Lung (tissue), 12 donors: ENCODE data around the gene RPL36A. TPM values are rescaled to one million over a fixed set of nuclear protein-coding genes. Genes with fewer than 3 reads are reported as not detected.

Experiments
- ATAC-seq: fragments of 200-7000 bp; cut with Tn5 transposase; one replicate; pipeline ENCODE4 v1.9.1; 2020; ENCODE audit warnings: moderate number of reproducible peaks; ENCODE audit not compliant: insufficient read depth, low FRiP score
- DNase-seq, 3 donors: peaks; one replicate each; pipeline ENCODE4 v3.0.0-alpha.2; 2013 to 2017
- H3K27ac ChIP-seq, 2 donors: one replicate each; pipeline ENCODE4 v1.5.1; 2013; ENCODE audit warnings: mild to moderate bottlenecking in 2 of 2, moderate library complexity in 2 of 2, control low read depth in 1 of 2, inconsistent platforms in 1 of 2, low read depth in 1 of 2, low read length in 1 of 2
- H3K27me3 ChIP-seq, 3 donors: one replicate each; pipeline ENCODE4 v1.5.1; 2013; ENCODE audit warnings: low read length in 2 of 3; ENCODE audit not compliant: control insufficient read depth in 3 of 3, insufficient read depth in 3 of 3
- H3K36me3 ChIP-seq, 4 donors: one replicate each; pipeline ENCODE4 v1.5.1; 2013; ENCODE audit warnings: low read length in 4 of 4, mild to moderate bottlenecking in 1 of 4, moderate library complexity in 1 of 4; ENCODE audit not compliant: control insufficient read depth in 4 of 4, insufficient read depth in 4 of 4
- H3K4me1 ChIP-seq, 5 donors: one replicate each; pipeline ENCODE4 v1.5.1; 2013; ENCODE audit warnings: low read length in 5 of 5, mild to moderate bottlenecking in 2 of 5, moderate library complexity in 1 of 5; ENCODE audit not compliant: control insufficient read depth in 5 of 5, insufficient read depth in 5 of 5
- H3K4me3 ChIP-seq: one replicate; pipeline ENCODE4 v1.5.1; 2013; ENCODE audit warnings: mild to moderate bottlenecking, control low read depth, moderate library complexity
- H3K9ac ChIP-seq, 2 donors: one replicate each; pipeline ENCODE4 v1.5.1; 2013; ENCODE audit warnings: low read length in 2 of 2, control low read depth in 1 of 2; ENCODE audit not compliant: insufficient read depth in 1 of 2
- H3K9me3 ChIP-seq, 4 donors: one replicate each; pipeline ENCODE4 v1.5.1; 2013; ENCODE audit warnings: low read length in 3 of 4, mild to moderate bottlenecking in 1 of 4, moderate library complexity in 1 of 4; ENCODE audit not compliant: control insufficient read depth in 4 of 4, insufficient read depth in 3 of 4
- CTCF ChIP-seq: IDR thresholded peaks from 2 replicates; pipeline ENCODE4 v1.5.1; 2012; ENCODE audit warnings: mild to moderate bottlenecking; ENCODE audit errors: control extremely low read depth, extremely low read depth
- WGBS, 2 donors: extraction: QIAGEN DNeasy Blood & Tissue Kit; methylation state at CpG; one replicate each; pipeline ENCODE4 v1.1.7; 2013; 5-methylcytosine and 5-hydroxymethylcytosine counted together
- polyA plus RNA-seq, 2 donors: library from polyadenylated mRNA; stranded (reverse); fragments of 200-250 nt; gene quantifications; one replicate each; pipeline ENCODE4 v1.2.1, GENCODE V29; 2013
- total RNA-seq, 2 donors: library from RNA; depleted of rRNA in 1 of 2; stranded (reverse); fragments of >200 nt in 1 of 2; gene quantifications; one replicate each; pipeline ENCODE4 v1.2.1, GENCODE V29; 2014 to 2021
- donor health status: control.
- donor health status: control.
- donor health status: Bipolar disorder and iron deficiency.
- donor health status: healthy.
- donor health status: DM: yes; HTN: yes; CAD: no.

RPL36A gene
- total and polyA plus RNA-seq, 4 donors: 199 to 4,087 (median 1,280) TPM

- no peaks in the 10 kb centered on the region for H3K4me1 ChIP-seq
- peak; percentile 71 for ATAC-seq
- H3K9me3 ChIP-seq: no peaks in the 10 kb centered on the region
- H3K27ac ChIP-seq: peak overlapping the region; percentile 95 to 97
- TF ChIP-seq CTCF: no peak
- peak overlapping the region; percentile 82 to 93 for H3K9ac ChIP-seq
- WGBS, 2 donors: 2 to 16% methylated on average over 22 to 56 of the region's 56 CpGs
- peaks cover 0 to 5% (median 4%) of the 10 kb centered on the region in 3 donors for H3K27me3 ChIP-seq
- peaks cover 0 to 2% (median 0%) of the 10 kb centered on the region in 4 donors for H3K36me3 ChIP-seq
- peak; percentile 73 to 76 (median 75) for DNase-seq
- H3K4me3 ChIP-seq: peak overlapping the region; percentile 61
Measured at GRCh38 chrX:101417981-101418841, 27.4 kb downstream of the RPL36A start.

- Histone ChIP-seq H3K27ac (no peak overlapping the region), H3K4me1 (no peaks in the 10 kb centered on the region), H3K4me3 (no peak overlapping the region), H3K36me3 (peaks cover 0 to 2% (median 0%) of the 10 kb centered on the region in 4 donors), H3K9me3 (no peaks in the 10 kb centered on the region), H3K9ac (no peak overlapping the region), H3K27me3 (peaks cover 0 to 5% (median 4%) of the 10 kb centered on the region in 3 donors)
- no peak for DNase-seq
- TF ChIP-seq CTCF: no peak
- ATAC-seq: no peak
- WGBS, 2 donors: 72 to 86% methylated on average over 2 of the region's 2 CpGs
Measured at GRCh38 chrX:101419489-101419888, 28.7 kb downstream of the RPL36A start.

- TF ChIP-seq CTCF: no peak
- H3K4me1 ChIP-seq: no peaks in the 10 kb centered on the region
- no peaks in the 10 kb centered on the region for H3K27me3 ChIP-seq
- H3K9me3 ChIP-seq: peaks cover 0 to 5% (median 2%) of the 10 kb centered on the region in 4 donors
- WGBS, 2 donors: 96 to 100% methylated on average over 2 of the region's 2 CpGs
- no peak overlapping the region for H3K27ac ChIP-seq
- H3K9ac ChIP-seq: no peak overlapping the region
- no peak for ATAC-seq
- peaks cover 2 to 15% (median 5%) of the 10 kb centered on the region in 4 donors for H3K36me3 ChIP-seq
- no peak overlapping the region for H3K4me3 ChIP-seq
- no peak for DNase-seq
Measured at GRCh38 chrX:101427954-101428353, 37.1 kb downstream of the RPL36A start.
